Duodenal mucosa (tissue), 2 donors: ENCODE results near the gene HES2.
A peak's percentile ranks its signal among the peaks of the same experiment; 100 is the strongest.

ENCODE experiments used
- H3K27ac ChIP-seq: one replicate; pipeline ENCODE4 v1.7.0; 2013; ENCODE audit warnings: low read depth, low read length
- H3K27me3 ChIP-seq, 2 donors: one replicate each; pipeline ENCODE4 v1.7.0; 2013; ENCODE audit warnings: low read length in 2 of 2, control low read depth in 1 of 2; ENCODE audit not compliant: insufficient read depth in 2 of 2, control insufficient read depth in 1 of 2
- H3K36me3 ChIP-seq, 2 donors: one replicate each; pipeline ENCODE4 v1.7.0; 2013; ENCODE audit warnings: low read length in 2 of 2, control low read depth in 1 of 2; ENCODE audit not compliant: insufficient read depth in 2 of 2, control insufficient read depth in 1 of 2
- H3K4me1 ChIP-seq, 2 donors: one replicate each; pipeline ENCODE4 v1.7.0; 2013; ENCODE audit warnings: low read length in 2 of 2, control low read depth in 1 of 2; ENCODE audit not compliant: insufficient read depth in 2 of 2, control insufficient read depth in 1 of 2
- H3K4me3 ChIP-seq, 2 donors: one replicate each; pipeline ENCODE4 v1.7.0; 2013; ENCODE audit warnings: low read length in 2 of 2, low read depth in 1 of 2
- H3K9ac ChIP-seq, 2 donors: one replicate each; pipeline ENCODE4 v1.7.0; 2013; ENCODE audit warnings: low read length in 2 of 2, low read depth in 1 of 2
- H3K9me3 ChIP-seq, 2 donors: one replicate each; pipeline ENCODE4 v1.7.0; 2013; ENCODE audit warnings: low read length in 2 of 2, control low read depth in 1 of 2; ENCODE audit not compliant: control insufficient read depth in 1 of 2

The HES2 gene

GRCh38 chr1:6419804-6420453, at the start of gene HES2:
Gene HES2, minus strand, starts transcription at chr1:6419919. Its CDS starts 99 bp downstream, at chr1:6419820.
- Histone ChIP-seq H3K9ac (peak within 1 kb of the TSS in 1 of 2 donors; percentile 26), H3K27me3 (peaks cover 65 to 75% of the 10 kb centered on the region in 2 donors), H3K9me3 (no peaks in the 10 kb centered on the region), H3K27ac (no peak within 1 kb of the TSS), H3K4me3 (peak within 1 kb of the TSS; percentile 30 to 50), H3K36me3 (no peaks in the 10 kb centered on the region), H3K4me1 (peaks cover 26 to 43% of the 10 kb centered on the region in 2 donors)

GRCh38 chr1:6468729-6469461, 49.2 kb upstream of the HES2 start:
- Histone ChIP-seq H3K27me3 (no peaks in the 10 kb centered on the region), H3K9me3 (no peaks in the 10 kb centered on the region), H3K27ac (no peak overlapping the region), H3K9ac (no peak overlapping the region), H3K36me3 (peaks cover 12 to 19% of the 10 kb centered on the region in 2 donors), H3K4me3 (no peak overlapping the region), H3K4me1 (peaks cover 16 to 28% of the 10 kb centered on the region in 2 donors)

- Histone ChIP-seq H3K36me3 (peaks cover 12 to 20% of the 10 kb centered on the region in 2 donors), H3K27ac (no peak overlapping the region), H3K4me1 (peaks cover 16 to 24% of the 10 kb centered on the region in 2 donors), H3K4me3 (no peak overlapping the region), H3K9me3 (no peaks in the 10 kb centered on the region), H3K9ac (no peak overlapping the region), H3K27me3 (no peaks in the 10 kb centered on the region)
Observed at GRCh38 chr1:6467744-6468688, 48.3 kb upstream of the HES2 start.

DNA sequence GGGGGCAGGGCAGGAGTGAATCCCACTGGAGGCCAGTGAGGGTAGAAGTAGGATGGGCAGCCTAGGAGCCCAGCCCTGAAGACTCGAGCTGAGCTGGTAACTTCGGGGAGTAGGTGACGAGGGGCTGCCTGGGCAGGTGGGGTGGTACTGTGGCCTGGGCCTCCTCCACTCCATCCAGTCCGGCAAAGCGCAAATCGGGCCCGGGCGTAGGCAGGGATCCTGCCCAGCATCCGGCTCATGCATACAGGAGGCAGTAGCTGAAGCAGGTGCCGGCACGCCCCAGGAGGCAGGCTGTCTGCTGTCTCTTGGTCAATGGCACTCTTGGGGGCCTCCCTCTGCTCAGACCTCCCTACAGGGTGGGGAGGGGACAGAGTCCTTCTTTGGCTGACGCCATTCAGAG, 47.5 kb upstream of the HES2 start:
- no peak overlapping the region for H3K4me3 ChIP-seq
- no peaks in the 10 kb centered on the region for H3K9me3 ChIP-seq
- H3K27ac ChIP-seq, result no peak overlapping the region
- peaks cover 20 to 27% of the 10 kb centered on the region in 2 donors for H3K36me3 ChIP-seq
- no peaks in the 10 kb centered on the region for H3K27me3 ChIP-seq
- peaks cover 8 to 16% of the 10 kb centered on the region in 2 donors for H3K4me1 ChIP-seq
- H3K9ac ChIP-seq, result no peak overlapping the region

DNA sequence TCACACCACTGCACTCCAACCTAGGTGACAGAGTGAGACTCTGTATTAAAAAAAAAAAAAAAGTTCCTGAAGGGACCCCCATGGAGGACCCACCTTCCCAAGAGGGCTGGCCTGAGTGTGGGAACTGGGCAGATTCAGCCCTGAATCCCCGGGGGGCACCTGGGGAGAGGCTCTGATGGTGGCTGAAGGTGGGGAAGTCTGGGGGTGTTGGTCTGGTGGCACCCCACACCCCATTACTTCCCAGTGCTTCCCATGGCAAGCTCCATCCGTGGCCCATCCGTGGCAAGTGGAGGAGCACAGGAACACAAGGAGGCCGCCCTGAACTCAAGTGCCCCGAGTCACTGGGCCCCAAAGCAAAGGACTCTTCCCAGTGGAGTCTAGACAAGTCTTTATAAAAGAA, 47.0 kb upstream of the HES2 start:
- peaks cover 7 to 13% of the 10 kb centered on the region in 2 donors for H3K4me1 ChIP-seq
- H3K9me3 ChIP-seq, result no peaks in the 10 kb centered on the region
- no peak overlapping the region for H3K4me3 ChIP-seq
- H3K9ac ChIP-seq, result no peak overlapping the region
- H3K27me3 ChIP-seq, result no peaks in the 10 kb centered on the region
- no peak overlapping the region for H3K27ac ChIP-seq
- H3K36me3 ChIP-seq, result peaks cover 24 to 27% of the 10 kb centered on the region in 2 donors

- peak within 1 kb of the TSS; percentile 68 to 69 for H3K9ac ChIP-seq
- no peaks in the 10 kb centered on the region for H3K9me3 ChIP-seq
- H3K27ac ChIP-seq, result peak within 1 kb of the TSS; percentile 50
- H3K4me1 ChIP-seq, result peaks cover 7 to 12% of the 10 kb centered on the region in 2 donors
- no peaks in the 10 kb centered on the region for H3K27me3 ChIP-seq
- peaks cover 27 to 29% of the 10 kb centered on the region in 2 donors for H3K36me3 ChIP-seq
- peak within 1 kb of the TSS; percentile 66 to 68 for H3K4me3 ChIP-seq
Observed at GRCh38 chr1:6466023-6466422, 46.3 kb upstream of the HES2 start, which contains the start of gene TNFRSF25. Gene TNFRSF25, minus strand, starts transcription at chr1:6466173. Its CDS starts 66 bp downstream, at chr1:6466107.

- Histone ChIP-seq H3K9ac (peak overlapping the region; percentile 68 to 69), H3K4me3 (peak overlapping the region; percentile 66 to 68)
Observed at GRCh38 chr1:6465461-6466005, 45.8 kb upstream of the HES2 start.

DNA sequence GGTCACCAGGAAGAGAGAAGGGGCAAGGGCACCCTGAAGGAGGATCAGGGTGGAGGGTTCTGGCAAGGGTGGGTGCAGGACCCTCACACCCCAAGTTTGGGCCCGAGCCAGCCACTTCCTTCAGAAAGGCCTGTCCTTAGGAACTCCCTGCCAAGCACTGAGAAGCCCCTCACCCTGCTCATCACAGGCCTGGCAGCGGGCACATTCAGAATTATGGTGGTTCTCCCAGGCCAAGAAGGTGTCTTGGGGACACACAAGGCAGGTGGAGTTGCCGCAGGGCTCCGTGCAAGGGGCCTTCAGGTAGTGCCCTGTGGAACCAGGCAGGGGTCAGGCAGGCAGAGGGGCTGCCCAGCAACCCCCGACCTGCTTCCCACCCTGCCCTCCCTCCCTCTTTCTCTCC, 45.2 kb upstream of the HES2 start:
- Histone ChIP-seq H3K9me3 (no peaks in the 10 kb centered on the region), H3K27ac (no peak overlapping the region), H3K27me3 (no peaks in the 10 kb centered on the region), H3K4me3 (peak overlapping the region; percentile 66 to 68), H3K36me3 (peaks cover 25 to 29% of the 10 kb centered on the region in 2 donors), H3K9ac (peak overlapping the region; percentile 68 to 69), H3K4me1 (peaks cover 7 to 12% of the 10 kb centered on the region in 2 donors)

More at GRCh38 chr1:6465461-6466005, 45.8 kb upstream of the HES2 start:
- no peaks in the 10 kb centered on the region for H3K9me3 ChIP-seq
- H3K36me3 ChIP-seq, result peaks cover 27 to 29% of the 10 kb centered on the region in 2 donors
- H3K27me3 ChIP-seq, result no peaks in the 10 kb centered on the region
- peak overlapping the region; percentile 50 for H3K27ac ChIP-seq
- peaks cover 7 to 12% of the 10 kb centered on the region in 2 donors for H3K4me1 ChIP-seq

DNA sequence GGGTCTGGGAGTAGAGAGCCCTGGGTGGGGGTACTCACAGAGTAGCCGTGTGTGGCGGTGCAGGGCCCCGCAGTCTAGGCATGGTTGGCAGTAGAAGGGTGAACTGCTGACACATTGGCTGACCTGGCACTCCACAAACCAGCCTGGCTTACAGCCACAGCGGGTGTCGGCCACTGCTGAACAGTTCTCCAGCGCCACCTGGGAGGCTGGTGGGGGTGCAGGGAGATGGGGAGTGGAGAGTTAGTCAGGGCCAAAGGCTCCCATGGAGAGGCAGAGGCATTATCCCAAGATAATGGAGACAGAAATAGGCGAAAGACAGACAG, 44.8 kb upstream of the HES2 start:
- Histone ChIP-seq H3K9ac (peak overlapping the region; percentile 68 to 69), H3K27ac (no peak overlapping the region), H3K36me3 (peaks cover 22 to 29% of the 10 kb centered on the region in 2 donors), H3K27me3 (no peaks in the 10 kb centered on the region), H3K4me1 (peaks cover 7 to 12% of the 10 kb centered on the region in 2 donors), H3K9me3 (no peaks in the 10 kb centered on the region), H3K4me3 (peak overlapping the region; percentile 66 to 68)
